Right lobe of liver (tissue), 4 donors: Measurements from ENCODE around the gene ALDH16A1.

Experiments used
- POLR2A ChIP-seq: fragments of 450-650 bp; IDR thresholded peaks from one replicate; pipeline ENCODE4 v1.6.1; 2017; ENCODE audit warnings: antibody characterized with exemption, mild to moderate bottlenecking
- TF ChIP-seq, protein P1 (sequence below), 4 donors: fragments of 200-600 bp in 3 of 4; fragments of 450-650 bp in 1 of 4; IDR thresholded peaks; one replicate each; pipeline versions ENCODE4 v1.5.1 to v1.8.0; 2016 to 2022; ENCODE audit warnings: antibody characterized with exemption in 4 of 4, mild to moderate bottlenecking in 2 of 4
- donor health status: DM: no; HTN: no; CAD: no.
- donor health status: DM: no; HTN: no; CAD: no.
- donor health status: DM: no; HTN: yes; CAD: no.

DNA sequence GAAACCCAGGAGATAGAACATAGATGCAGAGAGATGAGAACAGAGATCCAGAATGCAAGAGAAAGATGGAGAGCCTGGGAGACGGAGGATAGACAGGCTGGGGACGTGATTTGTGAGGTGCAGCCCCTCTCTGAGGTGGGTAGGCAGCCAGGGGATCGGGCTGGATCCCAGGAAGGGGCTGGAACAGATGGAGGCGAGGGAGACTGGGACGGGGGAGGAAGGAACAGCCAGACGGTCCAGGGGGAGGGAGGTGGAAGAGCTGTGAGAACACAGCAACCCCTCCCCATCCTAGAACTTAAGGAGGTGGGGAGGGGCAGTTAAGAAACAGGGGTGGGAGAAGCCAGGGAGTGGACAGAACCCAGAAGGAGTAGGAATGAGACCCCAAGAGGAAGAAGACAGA is 14.8 kb upstream of the ALDH16A1 start:
- TF ChIP-seq, protein P1, sequence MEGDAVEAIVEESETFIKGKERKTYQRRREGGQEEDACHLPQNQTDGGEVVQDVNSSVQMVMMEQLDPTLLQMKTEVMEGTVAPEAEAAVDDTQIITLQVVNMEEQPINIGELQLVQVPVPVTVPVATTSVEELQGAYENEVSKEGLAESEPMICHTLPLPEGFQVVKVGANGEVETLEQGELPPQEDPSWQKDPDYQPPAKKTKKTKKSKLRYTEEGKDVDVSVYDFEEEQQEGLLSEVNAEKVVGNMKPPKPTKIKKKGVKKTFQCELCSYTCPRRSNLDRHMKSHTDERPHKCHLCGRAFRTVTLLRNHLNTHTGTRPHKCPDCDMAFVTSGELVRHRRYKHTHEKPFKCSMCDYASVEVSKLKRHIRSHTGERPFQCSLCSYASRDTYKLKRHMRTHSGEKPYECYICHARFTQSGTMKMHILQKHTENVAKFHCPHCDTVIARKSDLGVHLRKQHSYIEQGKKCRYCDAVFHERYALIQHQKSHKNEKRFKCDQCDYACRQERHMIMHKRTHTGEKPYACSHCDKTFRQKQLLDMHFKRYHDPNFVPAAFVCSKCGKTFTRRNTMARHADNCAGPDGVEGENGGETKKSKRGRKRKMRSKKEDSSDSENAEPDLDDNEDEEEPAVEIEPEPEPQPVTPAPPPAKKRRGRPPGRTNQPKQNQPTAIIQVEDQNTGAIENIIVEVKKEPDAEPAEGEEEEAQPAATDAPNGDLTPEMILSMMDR (IDR thresholded peaks at IDR 0.05) = no peak
- TF ChIP-seq POLR2A = no peak
